Ascending aorta (tissue), 2 donors: ENCODE measurements around the gene PIGX. TPM values are rescaled to one million over a fixed set of nuclear protein-coding genes. Genes with fewer than 3 reads are reported as not detected.

Source experiments
- DNase-seq, 2 donors: peaks; one replicate each; pipeline ENCODE4 v3.0.0-alpha.2; 2019; ENCODE audit warnings: low spot score in 2 of 2
- H3K27ac ChIP-seq, 2 donors: fragments of 200-600 bp; sonication (generic); one replicate each; pipeline ENCODE4 v1.5.1; 2016 to 2017; ENCODE audit warnings: mild to moderate bottlenecking in 1 of 2
- H3K27me3 ChIP-seq: fragments of 200-600 bp; sonication (generic); one replicate; pipeline ENCODE4 v1.5.1; 2017
- H3K36me3 ChIP-seq, 2 donors: fragments of 200-600 bp; sonication (generic); one replicate each; pipeline ENCODE4 v1.5.1; 2016
- H3K4me1 ChIP-seq, 2 donors: fragments of 200-600 bp; sonication (generic); one replicate each; pipeline ENCODE4 v1.5.1; 2016 to 2017; ENCODE audit warnings: mild to moderate bottlenecking in 1 of 2
- H3K4me3 ChIP-seq, 2 donors: fragments of 200-600 bp; sonication (generic); one replicate each; pipeline ENCODE4 v1.5.1; 2016 to 2017; ENCODE audit warnings: mild to moderate bottlenecking in 1 of 2
- H3K9me3 ChIP-seq, 2 donors: fragments of 200-600 bp; sonication (generic); one replicate each; pipeline ENCODE4 v1.5.1; 2016
- CTCF ChIP-seq, 3 experiments: fragments of 200-600 bp in 2 of 3; fragments of 450-650 bp in 1 of 3; sonication (generic) in 2 of 3; IDR thresholded peaks; one replicate each; pipeline ENCODE4 v1.5.1; 2016 to 2019; ENCODE audit warnings: antibody characterized with exemption in 3 of 3, mild to moderate bottlenecking in 1 of 3, moderate library complexity in 1 of 3
- intact Hi-C: fragments of 100-400 bp; cut with DNase I; formaldehyde crosslinking; loops from one replicate; pipeline ENCODE4 v1.15.1; 2023
- total RNA-seq: library from RNA; depleted of rRNA; stranded (reverse); fragments of >200 nt; gene quantifications from one replicate; pipeline ENCODE4 v1.1.0, GENCODE V29; 2016

Gene PIGX
- total RNA-seq, 1 donor from 2014 or later, result 47.7 TPM

GRCh38 chr3:196774848-196775422 lies 62.8 kb downstream of the PIGX start:
- intact Hi-C loops, result no loop called here
- no peak for DNase-seq
- no peak overlapping the region for H3K27ac ChIP-seq
- H3K36me3 ChIP-seq, result peaks cover 0 to 2% of the 10 kb centered on the region in 2 donors
- no peak overlapping the region for H3K4me3 ChIP-seq
- TF ChIP-seq CTCF (IDR thresholded peaks at IDR 0.05), result no peak
- H3K9me3 ChIP-seq, result no peaks in the 10 kb centered on the region
- H3K27me3 ChIP-seq, result no peaks in the 10 kb centered on the region
- no peaks in the 10 kb centered on the region for H3K4me1 ChIP-seq

- intact Hi-C loops, result no loop called here
- Histone ChIP-seq H3K9me3 (no peaks in the 10 kb centered on the region), H3K27ac (no peak overlapping the region), H3K27me3 (no peaks in the 10 kb centered on the region), H3K36me3 (peaks cover 0 to 3% of the 10 kb centered on the region in 2 donors), H3K4me1 (no peaks in the 10 kb centered on the region), H3K4me3 (no peak overlapping the region)
- TF ChIP-seq CTCF (IDR thresholded peaks at IDR 0.05), result no peak
- DNase-seq, result no peak
Measured at GRCh38 chr3:196775938-196776337, 63.8 kb downstream of the PIGX start.

- intact Hi-C loops, result no loop called here
- no peak for DNase-seq
- Histone ChIP-seq H3K4me1 (no peaks in the 10 kb centered on the region), H3K4me3 (no peak overlapping the region), H3K27ac (no peak overlapping the region), H3K27me3 (no peaks in the 10 kb centered on the region), H3K36me3 (peaks cover 0 to 4% of the 10 kb centered on the region in 2 donors), H3K9me3 (no peaks in the 10 kb centered on the region)
- TF ChIP-seq CTCF (IDR thresholded peaks at IDR 0.05), result no peak
Measured at GRCh38 chr3:196777836-196778235, 65.7 kb downstream of the PIGX start.

- Histone ChIP-seq H3K4me1 (no peaks in the 10 kb centered on the region), H3K36me3 (peaks cover 9 to 13% of the 10 kb centered on the region in 2 donors), H3K27ac (no peak overlapping the region), H3K4me3 (no peak overlapping the region), H3K27me3 (no peaks in the 10 kb centered on the region), H3K9me3 (no peaks in the 10 kb centered on the region)
- TF ChIP-seq CTCF (IDR thresholded peaks at IDR 0.05), result no peak
- intact Hi-C loops, result no loop called here
- no peak for DNase-seq
Measured at GRCh38 chr3:196778755-196779154, 66.6 kb downstream of the PIGX start.

GRCh38 chr3:196782511-196782910 lies 70.3 kb downstream of the PIGX start:
- H3K4me1 ChIP-seq, result no peaks in the 10 kb centered on the region
- H3K27ac ChIP-seq, result no peak overlapping the region
- H3K27me3 ChIP-seq, result no peaks in the 10 kb centered on the region
- no peak for TF ChIP-seq CTCF (IDR thresholded peaks at IDR 0.05)
- H3K36me3 ChIP-seq, result peaks cover 12 to 26% of the 10 kb centered on the region in 2 donors
- no peaks in the 10 kb centered on the region for H3K9me3 ChIP-seq
- intact Hi-C loops, result no loop called here
- no peak overlapping the region for H3K4me3 ChIP-seq
- DNase-seq, result no peak

Other genes with a start within 250 kb of the PIGX start
- 16.0 TPM for gene RNF168, start 208.6 kb upstream of the PIGX start, total RNA-seq
- gene SMCO1, start 197.0 kb upstream of the PIGX start, total RNA-seq, result not detected
- gene WDR53, start 143.8 kb upstream of the PIGX start, total RNA-seq, result 0.21 TPM
- 0.64 TPM for gene FBXO45, start 143.7 kb upstream of the PIGX start, total RNA-seq
- 22.6 TPM for gene NRROS, start 72.7 kb upstream of the PIGX start, total RNA-seq
- 2.6 TPM for gene CEP19, start 127 bp upstream of the PIGX start, total RNA-seq
- gene PAK2, start 27.5 kb downstream of the PIGX start, total RNA-seq, result 24.4 TPM
- gene SENP5, start 155.5 kb downstream of the PIGX start, total RNA-seq, result 11.0 TPM
- 16.9 TPM for gene NCBP2, start 230.2 kb downstream of the PIGX start, total RNA-seq